Neural cell (in vitro differentiated cells): Measurements from ENCODE around the gene ADD3.

Experiments
- CTCF ChIP-seq: fragments of 450-650 bp; IDR thresholded peaks from 2 replicates; pipeline ENCODE4 v1.5.1; 2014; ENCODE audit warnings: antibody characterized with exemption, mild to moderate bottlenecking, moderate library complexity; ENCODE audit not compliant: poor library complexity, severe bottlenecking
- EP300 ChIP-seq: fragments of 450-650 bp; conservative IDR thresholded peaks from 2 replicates; pipeline ENCODE4 v1.6.1; 2014; ENCODE audit warnings: antibody characterized with exemption, mild to moderate bottlenecking, moderate library complexity; ENCODE audit not compliant: poor library complexity, severe bottlenecking
- POLR2AphosphoS5 ChIP-seq: IDR thresholded peaks from 2 replicates; pipeline ENCODE4 v1.6.1; 2012
- TAF1 ChIP-seq: IDR thresholded peaks from 2 replicates; pipeline ENCODE4 v1.6.1; 2012; ENCODE audit warnings: low read depth

GRCh38 chr10:110175406-110175805, 167.6 kb downstream of the ADD3 start:
- TF ChIP-seq TAF1: no peak
- TF ChIP-seq EP300: no peak
- TF ChIP-seq POLR2AphosphoS5: no peak
- TF ChIP-seq CTCF: no peak
